GM12878 (cell line): ENCODE measurements around the gene GSTO1. TPM values are rescaled to one million over a fixed set of nuclear protein-coding genes. Genes with fewer than 3 reads are reported as not detected.

Source experiments
- CBX5 ChIP-seq: sonication (generic); IDR thresholded peaks from 2 replicates; pipeline ENCODE4 v1.6.1; 2016; ENCODE audit warnings: low read depth, moderate library complexity, mild to moderate bottlenecking, inconsistent platforms
- CREM ChIP-seq: IDR thresholded peaks from 2 replicates; pipeline ENCODE4 v1.6.1; 2014; ENCODE audit warnings: antibody characterized with exemption, low read depth
- E2F8 ChIP-seq: fragments of 450-650 bp; IDR thresholded peaks from 2 replicates; pipeline ENCODE4 v1.6.1; 2018; ENCODE audit warnings: mild to moderate bottlenecking, low read depth, moderate library complexity; ENCODE audit not compliant: partially characterized antibody
- FOXK2 ChIP-seq: fragments of 450-650 bp; IDR thresholded peaks from 2 replicates; pipeline ENCODE4 v1.6.1; 2017; ENCODE audit warnings: mild to moderate bottlenecking, moderate library complexity
- HDAC6 ChIP-seq: fragments of 200-600 bp; sonication (generic); IDR thresholded peaks from one replicate; pipeline ENCODE4 v1.8.0; 2017; ENCODE audit warnings: antibody characterized with exemption; ENCODE audit not compliant: unreplicated experiment
- IRF5 ChIP-seq: fragments of 450-650 bp; IDR thresholded peaks from 2 replicates; pipeline ENCODE4 v1.6.1; 2017; ENCODE audit warnings: borderline replicate concordance
- MXI1 ChIP-seq: fragments of 150-350 bp; IDR thresholded peaks from 2 replicates; pipeline ENCODE4 v1.6.1; 2011; ENCODE audit warnings: low read depth, mild to moderate bottlenecking, inconsistent platforms, low read length, improper control_type of control experiment
- NFYA ChIP-seq: IDR thresholded peaks from 2 replicates; pipeline ENCODE4 v1.6.1; 2011; ENCODE audit warnings: low read depth, mild to moderate bottlenecking, low read length, improper control_type of control experiment, borderline replicate concordance
- NFYB ChIP-seq: IDR thresholded peaks from 2 replicates; pipeline ENCODE4 v1.6.1; 2011; ENCODE audit warnings: low read depth, mild to moderate bottlenecking, low read length, improper control_type of control experiment, moderate library complexity; ENCODE audit not compliant: insufficient read depth
- SKIL ChIP-seq: fragments of 450-650 bp; IDR thresholded peaks from 2 replicates; pipeline ENCODE4 v1.6.1; 2017; ENCODE audit warnings: mild to moderate bottlenecking, low read depth, inconsistent platforms; ENCODE audit not compliant: poor library complexity, severe bottlenecking
- SREBF1 ChIP-seq: IDR thresholded peaks from 2 replicates; pipeline ENCODE4 v1.6.1; 2012; ENCODE audit warnings: mild to moderate bottlenecking, low read length
- ZNF24 ChIP-seq: fragments of 450-650 bp; IDR thresholded peaks from 2 replicates; pipeline ENCODE4 v1.6.1; 2017; ENCODE audit warnings: antibody characterized with exemption, mild to moderate bottlenecking
- ZNF274 ChIP-seq: IDR thresholded peaks from one replicate; pipeline ENCODE4 v1.8.0; 2011; ENCODE audit not compliant: insufficient read length, insufficient read depth
- polyA plus RNA-seq, 11 experiments: library from polyadenylated mRNA; depleted of rRNA in 4 of 11; unstranded in 6 of 11; stranded (reverse) in 5 of 11; fragments of >200 nt; fragmentation: Nextera tagmentation in 4 of 11; fragmentation: Illumina TruSeq in 1 of 11; extraction: Ambion mirVana in 4 of 11; extraction: Trizol in 1 of 11; gene quantifications; 1 replicate in 1 of 11; 2 replicates in 10 of 11; pipeline versions ENCODE4 v1.2.1 to v1.2.3, GENCODE V29; 2011 to 2016; ENCODE audit warnings: inconsistent platforms in 2 of 11, missing spikeins in 2 of 11, low read depth in 1 of 11
- total RNA-seq, 4 experiments: library from RNA; depleted of rRNA in 3 of 4; stranded (reverse); fragments of >200 nt in 3 of 4; fragmentation: Illumina TruSeq in 1 of 4; extraction: Trizol in 1 of 4; gene quantifications; 2 replicates each; pipeline versions ENCODE4 v1.2.1 to v1.2.3, GENCODE V29; 2013 to 2021

GSTO1 gene
- total and polyA plus RNA-seq, 10 of the 15 experiments (the other 5 are each of a cell fraction or from before 2014, with no cell fraction given) = 53.1 to 197 (median 112) TPM

- TF ChIP-seq E2F8 (no peak), ZNF24 (no peak), HDAC6 (no peak), SREBF1 (no peak), MXI1 (no peak), CREM (no peak), NFYA (no peak), ZNF274 (no peak), FOXK2 (no peak), SKIL (no peak), CBX5 (no peak), NFYB (no peak), IRF5 (no peak)
Observed at GRCh38 chr10:104279550-104280259, 25.0 kb downstream of the GSTO1 start (continued).
